RPMI8226 (cell line): ENCODE measurements around the gene FBN2.

ENCODE experiments used
- DNase-seq: peaks from one replicate; pipeline ENCODE4 v3.0.0-alpha.2; 2015

Gene FBN2

DNA sequence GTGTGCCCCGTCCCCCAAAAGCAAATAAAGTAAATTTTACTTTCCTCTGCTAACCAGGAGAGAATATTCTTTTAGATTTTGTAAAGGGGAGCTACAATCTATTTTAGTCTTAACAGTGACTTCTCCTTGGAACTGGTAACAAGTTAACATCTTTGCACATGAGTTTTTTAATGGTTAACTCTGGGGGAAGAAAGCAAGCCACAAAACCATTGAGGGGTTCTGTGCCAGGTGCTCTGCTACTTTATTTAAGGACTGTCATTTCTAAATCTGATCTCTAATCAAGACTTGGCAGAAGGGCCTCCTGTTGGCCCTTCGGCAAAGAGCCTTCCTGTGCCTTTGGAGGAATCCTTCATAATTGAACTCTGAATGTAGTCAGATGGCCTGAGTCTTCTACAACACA is 301.0 kb downstream of the FBN2 start:
- DNase-seq: no peak

DNA sequence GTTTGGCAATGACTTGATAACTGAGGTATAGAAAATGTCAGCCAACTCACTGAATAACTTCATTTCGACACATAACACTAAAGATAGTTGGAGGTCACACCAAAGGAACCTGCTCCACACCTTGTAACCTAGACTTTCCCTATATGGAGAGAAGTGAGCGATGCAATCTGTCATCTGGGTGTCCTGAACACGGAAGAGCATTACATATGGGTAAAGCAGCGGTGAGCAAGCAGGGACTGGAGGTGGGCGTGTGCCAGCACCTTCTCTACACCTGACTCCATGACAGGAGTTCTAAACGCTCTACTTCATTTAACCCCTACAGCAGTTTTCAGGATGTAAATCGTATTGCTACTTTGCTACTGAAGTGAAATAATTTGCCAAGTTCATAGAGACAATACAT is 301.7 kb downstream of the FBN2 start:
- DNase-seq: no peak

DNA sequence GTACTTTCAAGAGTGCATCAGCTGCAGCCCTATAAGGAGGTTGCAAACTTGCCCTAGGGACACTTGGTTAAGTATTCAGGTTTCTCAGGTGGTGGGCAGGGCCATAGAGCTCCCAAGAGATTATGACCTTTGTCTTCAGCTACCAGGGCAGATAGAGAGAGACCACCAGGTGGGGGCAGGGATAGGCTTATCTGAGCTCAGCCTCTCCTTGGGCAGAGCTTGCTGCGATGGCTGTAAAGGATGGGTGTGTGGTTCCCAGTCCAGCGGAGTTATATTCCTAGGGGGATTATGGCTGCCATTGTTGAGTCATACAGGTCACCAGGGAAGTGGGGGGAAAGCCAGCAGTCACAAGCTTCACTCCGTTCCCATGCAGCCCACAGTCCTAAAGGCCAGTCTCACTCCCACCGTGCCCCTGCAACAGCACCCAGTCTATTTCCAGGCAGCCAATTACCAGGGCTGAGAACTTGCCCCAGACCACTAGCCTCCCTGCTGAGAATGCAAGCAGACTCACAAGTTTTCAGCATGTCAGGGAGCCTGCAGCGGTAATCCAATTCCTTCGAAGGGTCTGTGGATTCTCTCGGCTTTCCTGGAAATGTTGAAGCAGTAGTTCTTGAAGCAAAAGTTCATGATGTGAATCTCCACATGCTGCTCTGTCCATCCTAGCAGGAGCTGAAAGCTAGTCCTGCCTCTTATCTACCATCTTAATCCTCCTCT is 303.0 kb downstream of the FBN2 start:
- no peak for DNase-seq

DNA sequence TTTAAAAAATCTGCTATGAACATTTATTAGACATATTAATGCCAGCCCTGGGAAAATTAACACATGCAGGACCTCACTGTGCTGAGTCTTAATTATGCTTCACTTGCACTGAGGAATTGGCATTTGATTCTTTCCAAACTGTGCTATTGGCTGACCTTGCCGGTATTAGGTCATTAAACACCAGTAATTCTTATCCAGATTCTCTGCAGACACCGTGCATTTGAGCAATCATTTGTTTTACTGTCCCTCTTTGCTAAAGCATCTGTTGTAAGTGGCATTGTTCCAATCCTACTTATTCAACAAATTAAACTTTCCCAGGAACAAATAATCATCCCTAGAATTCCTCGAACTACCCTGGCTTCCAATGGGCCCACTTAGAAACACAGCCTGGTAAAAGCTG is 309.5 kb downstream of the FBN2 start:
- DNase-seq: no peak

DNA sequence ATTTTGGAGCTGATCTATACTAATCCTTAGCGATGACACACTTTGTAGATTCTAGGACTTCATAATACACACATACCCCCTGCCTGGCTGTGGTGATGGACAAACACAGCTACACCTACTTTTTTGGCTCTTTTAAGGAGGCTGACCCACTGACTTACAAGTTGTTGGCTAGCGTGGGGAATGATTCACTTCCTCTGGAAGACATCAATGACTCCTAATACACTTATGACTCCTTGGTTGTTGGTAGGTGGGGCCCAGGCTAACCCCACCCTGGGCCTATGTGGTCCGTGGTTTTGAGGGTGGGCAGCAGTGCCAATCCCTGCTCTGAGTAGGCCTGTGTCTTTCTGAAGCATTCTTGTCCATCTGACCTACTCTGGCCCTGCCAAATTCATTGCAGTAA is 310.0 kb downstream of the FBN2 start:
- no peak for DNase-seq

DNA sequence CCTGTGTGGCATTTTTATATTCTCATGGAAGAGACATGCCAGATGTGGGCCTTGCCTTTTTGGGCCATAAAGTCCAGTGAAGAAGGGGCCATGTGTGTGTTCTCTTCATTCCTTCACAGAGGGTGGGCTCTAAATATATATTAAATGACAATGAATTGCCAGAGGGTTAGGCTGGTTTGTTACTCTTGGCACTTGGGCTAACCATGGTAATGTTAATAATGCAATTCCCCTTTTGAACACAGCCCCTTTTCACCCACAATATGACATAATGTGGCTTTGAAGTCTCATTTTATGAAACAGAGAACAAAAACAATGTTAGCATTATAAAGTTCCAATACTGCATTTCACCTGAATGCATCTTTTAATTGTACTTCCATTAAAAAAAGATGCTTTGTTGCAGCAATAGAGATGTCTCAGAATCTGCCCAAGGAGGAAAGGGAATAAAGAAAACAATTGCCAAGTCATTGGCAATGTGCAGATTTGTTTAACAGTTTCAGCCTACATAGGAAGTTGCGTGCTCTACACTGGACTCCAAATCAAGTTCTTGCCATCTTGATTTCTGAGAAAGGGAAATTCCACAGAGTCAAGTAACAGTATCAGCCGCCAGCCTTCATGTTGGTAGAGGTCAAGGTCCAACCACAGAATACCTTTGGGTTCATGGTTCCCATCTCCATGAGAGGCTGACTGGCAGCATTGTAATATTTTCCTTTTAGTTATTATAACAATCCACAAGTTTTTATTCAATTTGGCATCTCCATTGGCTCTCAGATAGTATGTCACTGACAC is 312.6 kb downstream of the FBN2 start:
- no peak for DNase-seq

DNA sequence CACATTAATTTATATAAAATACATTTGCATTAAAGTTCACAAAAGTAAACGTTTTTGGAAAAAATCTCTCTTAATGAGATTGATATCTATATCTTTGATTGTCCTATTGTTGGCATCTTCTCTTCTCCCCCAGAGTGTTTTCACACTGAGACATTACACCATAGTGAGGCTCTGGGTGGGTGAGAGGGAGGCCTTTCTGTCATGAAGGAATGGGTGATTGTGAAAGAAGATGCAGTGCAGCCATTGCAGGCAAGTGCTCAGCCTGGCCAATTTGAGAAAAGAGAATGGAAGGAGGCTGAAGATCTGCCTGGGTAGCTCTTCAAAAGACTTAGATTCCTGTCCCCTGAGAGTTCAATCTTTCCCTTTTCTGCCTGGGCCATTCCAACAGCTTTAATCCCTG is 313.7 kb downstream of the FBN2 start:
- no peak for DNase-seq

DNA sequence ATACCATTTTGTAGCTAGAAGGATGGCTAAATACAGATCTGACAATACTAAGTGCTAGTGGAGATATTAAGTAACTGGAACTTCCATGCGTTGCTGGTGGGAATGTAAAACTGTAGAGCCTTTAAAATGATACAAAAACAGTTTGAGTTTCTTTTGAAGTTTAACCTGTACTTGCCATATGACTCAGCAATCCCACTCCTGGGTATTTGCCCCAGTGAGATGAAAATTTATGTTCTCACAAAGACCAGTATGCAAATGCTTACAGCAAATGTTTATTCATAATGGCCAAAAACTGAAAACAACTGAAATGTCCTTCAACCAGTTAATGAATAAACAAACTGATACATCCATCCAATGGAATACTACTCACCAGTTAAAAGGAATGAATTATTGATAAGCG is 317.2 kb downstream of the FBN2 start:
- no peak for DNase-seq

DNA sequence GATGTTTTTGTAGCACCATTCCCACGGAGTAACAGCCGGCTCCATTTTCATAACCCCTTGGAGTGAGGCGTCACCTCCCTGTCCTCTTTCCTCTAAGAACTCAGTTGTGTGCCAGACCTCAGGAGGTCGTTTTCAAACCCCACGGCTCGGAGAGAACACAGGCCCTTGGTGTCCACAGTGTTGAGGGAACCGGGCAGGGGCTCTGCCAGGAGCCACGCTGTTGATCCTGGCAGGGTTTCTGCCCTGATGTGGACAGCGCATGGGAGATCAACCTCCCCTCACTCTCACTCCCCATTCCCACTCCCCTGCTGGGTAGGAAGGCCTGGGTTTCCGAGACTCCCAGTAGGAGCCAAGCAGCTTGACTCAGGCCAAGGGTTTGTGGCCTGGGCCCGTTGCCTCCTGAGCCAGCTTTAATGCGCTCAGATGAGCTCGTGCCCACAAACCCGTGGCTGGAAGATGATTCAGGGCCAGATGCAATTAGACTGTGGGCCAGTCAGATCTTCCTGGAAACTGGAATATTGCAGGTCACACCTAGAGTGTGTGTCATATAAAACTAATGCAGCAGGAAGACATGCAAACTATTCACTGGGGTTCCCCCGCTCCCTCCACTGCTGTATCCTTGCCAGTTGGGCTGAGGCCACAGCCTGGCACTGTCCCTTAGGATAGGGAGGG is 321.0 kb downstream of the FBN2 start:
- DNase-seq: no peak

DNA sequence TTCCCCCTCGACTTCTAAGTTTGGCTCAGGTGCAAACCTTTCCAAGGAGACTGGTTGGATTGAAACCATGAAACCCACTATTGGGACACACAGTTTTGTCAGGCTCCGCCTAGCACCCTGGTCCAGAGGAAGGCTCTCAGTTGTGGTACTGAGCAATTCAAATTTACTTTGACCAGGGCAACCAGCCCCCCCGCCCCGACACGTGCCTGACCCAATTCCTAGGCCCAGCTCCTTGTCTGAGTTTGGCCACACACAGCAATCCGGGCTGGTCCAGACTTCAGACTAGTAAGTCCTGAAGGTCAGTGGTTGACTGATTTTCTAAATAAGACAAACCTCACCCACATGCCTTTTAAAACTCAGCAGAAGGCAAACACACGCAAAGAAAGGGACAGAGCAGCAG is 321.8 kb downstream of the FBN2 start:
- no peak for DNase-seq

DNA sequence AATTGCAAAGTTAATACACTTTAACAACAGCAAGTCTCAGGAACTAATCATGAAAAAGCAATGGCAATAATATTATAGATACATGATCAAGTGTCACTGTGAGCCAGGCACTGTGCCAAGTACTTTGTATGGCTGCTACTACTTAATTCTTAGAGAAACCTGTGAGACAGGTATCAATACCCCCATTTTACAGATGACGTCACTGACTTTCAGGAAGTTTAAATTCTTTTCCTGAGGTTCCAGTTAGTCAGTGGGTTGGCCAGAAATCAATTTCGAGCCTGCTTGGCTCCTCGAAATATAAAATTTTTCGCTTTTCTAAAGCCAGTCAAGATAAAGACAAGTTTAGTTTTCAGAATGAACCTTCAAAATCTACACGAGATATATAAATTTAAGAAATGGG is 324.2 kb downstream of the FBN2 start:
- no peak for DNase-seq

DNA sequence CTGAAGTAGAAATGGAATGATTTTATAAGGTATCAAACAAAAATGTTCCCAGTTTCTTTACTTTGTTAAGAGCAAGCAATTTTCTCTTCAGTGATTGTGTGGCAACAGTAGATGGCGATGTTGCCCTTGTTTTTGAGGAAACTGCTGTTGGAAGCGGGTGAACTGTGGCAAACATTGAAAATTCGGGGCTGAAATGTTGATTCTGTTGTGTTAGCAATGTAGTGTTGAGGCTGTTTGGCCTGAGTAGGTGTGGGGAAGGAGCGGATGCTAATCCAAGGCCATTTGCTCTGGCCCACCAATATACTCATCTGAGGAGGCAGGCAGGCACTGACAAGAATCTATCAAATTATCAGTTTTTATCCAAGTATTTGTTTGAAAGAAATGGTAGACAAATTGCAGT is 324.7 kb downstream of the FBN2 start:
- peak; percentile 57 for DNase-seq

DNA sequence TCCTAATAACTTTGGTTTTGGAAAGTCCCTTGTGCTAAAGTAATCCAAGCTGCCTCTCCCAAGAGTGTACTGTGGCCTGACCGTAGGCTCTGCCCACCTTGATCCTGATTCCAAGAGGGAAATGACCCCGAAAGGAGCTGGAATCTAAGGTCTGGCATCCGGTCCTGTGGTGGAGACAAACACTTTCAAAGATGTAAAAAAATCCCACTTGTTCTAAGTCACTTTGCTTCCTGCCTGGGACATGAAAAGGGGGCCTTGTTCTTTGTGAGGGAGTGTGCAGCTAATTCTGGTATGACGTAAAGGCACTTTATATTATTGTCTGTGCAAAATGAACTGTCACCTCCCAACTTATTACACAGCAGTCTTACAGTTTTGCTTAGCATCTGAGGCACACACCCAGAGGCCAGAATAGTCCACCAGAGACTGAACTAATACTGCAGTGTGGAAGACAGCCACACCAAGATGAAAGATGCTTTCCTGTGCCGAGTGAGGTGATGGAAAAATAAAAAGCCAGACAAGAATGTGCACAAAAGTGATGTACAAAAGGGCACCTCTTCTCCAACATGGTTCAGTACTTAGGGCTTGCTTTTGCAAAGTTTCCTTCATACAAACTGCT is 325.7 kb downstream of the FBN2 start:
- DNase-seq: no peak

DNA sequence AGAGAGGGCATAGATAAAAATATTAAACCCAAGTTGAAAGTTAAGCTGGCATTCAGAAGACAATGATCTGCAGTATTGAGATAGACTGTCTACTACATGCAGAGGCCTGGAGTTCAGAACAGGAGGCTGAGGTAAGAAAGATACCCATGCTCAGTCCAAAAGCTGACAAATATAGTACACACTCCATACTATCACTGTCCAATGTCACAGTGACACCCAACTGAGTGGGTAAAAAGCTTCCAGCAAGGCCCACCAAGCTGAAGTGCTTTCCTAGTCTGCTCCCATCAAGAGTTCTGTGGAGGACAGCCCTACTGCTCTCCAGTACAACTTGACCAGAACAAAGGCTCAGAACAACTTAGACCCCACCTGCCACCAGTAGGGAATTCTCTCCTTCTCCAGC is 329.6 kb downstream of the FBN2 start:
- no peak for DNase-seq
